Activated gamma-delta T cell treated with anti-CD3 and anti-CD28 coated beads, Interleukin-2, amount 50 U/mL, for 16 hours (primary cell): ENCODE measurements around the gene TNFRSF18.

Source experiments
- DNase-seq: peaks from one replicate; pipeline ENCODE4 v3.0.0-alpha.2; 2020; ENCODE audit warnings: low read depth

TNFRSF18 gene

DNA sequence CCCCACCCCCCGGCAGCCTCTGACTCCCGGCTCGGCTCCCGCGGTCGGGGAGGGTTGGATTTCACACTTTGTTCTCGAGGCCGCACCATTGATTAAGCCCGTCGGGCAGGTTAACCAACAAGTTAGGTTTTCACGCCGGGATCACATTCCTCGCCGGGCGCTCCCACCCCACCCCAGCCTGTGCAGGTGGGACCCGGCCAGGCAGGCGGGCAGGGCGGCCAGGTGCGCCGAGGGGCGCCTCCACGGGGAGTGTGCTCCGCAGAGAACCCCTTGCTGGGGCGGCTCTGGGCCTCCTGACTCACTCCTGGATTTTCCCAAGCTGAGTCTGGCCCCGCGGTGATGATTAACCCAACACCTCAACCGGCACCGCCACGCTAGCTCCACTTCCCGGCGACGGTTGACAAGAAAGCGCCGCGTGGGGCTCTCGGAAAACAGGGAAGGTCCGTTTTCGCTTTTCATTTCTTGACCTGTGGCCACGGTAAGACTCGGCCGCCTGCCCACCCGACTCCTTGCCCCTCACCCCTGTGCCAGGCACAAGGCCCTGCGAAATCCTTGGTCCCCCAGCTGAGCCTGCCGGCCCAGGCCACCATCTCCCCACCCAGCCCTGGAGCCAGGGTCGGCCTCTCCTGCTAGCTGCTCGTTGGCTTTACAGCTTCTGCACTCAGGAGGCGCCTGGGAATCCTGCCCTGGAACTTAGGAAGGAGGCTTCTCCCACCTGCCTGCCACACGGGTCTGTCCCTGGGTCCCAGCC lies 41.5 kb downstream of the TNFRSF18 start:
- DNase-seq, result no peak

DNA sequence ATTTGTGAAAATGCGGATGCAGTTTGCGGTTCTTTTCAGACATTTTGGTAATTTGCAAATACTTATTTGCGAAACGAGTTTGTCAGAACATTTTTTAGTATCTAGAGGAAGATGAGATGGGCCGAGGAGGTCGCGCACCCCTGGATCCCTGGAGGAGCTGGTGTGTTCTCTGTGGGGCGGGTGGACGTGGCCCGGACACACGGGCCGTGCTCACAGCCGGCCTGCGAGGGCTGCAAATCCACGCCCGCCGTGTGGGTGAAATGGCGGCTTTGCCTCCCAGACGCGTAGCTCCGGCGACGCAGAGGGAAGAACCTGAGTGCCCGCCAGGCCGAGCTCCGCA lies 42.1 kb downstream of the TNFRSF18 start:
- DNase-seq, result no peak

DNA sequence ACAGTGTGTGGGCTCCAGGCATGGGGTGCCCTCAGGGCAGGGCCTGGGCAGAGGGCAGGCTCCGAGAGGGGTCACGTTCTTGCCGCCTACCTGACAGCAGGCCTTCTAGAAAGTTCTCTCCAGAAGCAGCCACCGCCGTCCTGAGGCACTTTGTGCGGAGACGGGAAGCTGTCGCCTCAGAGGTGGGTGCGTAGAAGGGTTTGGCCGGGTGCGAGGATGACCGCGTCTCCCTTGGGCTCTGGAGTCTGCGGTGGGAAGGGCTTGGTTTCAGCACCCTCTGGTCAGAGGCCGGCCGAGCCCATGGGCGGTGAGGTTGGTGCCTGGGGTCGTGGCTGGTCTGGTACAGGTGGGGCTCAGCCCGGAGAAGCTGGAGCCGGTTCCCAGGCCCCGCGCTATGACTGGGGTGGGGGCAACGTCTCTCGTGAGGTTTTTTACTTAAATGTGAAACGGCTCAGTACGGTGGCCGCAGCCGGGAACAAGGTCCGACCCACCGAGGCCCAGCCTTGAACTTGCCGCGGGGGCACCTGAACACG lies 42.8 kb downstream of the TNFRSF18 start:
- no peak for DNase-seq

DNA sequence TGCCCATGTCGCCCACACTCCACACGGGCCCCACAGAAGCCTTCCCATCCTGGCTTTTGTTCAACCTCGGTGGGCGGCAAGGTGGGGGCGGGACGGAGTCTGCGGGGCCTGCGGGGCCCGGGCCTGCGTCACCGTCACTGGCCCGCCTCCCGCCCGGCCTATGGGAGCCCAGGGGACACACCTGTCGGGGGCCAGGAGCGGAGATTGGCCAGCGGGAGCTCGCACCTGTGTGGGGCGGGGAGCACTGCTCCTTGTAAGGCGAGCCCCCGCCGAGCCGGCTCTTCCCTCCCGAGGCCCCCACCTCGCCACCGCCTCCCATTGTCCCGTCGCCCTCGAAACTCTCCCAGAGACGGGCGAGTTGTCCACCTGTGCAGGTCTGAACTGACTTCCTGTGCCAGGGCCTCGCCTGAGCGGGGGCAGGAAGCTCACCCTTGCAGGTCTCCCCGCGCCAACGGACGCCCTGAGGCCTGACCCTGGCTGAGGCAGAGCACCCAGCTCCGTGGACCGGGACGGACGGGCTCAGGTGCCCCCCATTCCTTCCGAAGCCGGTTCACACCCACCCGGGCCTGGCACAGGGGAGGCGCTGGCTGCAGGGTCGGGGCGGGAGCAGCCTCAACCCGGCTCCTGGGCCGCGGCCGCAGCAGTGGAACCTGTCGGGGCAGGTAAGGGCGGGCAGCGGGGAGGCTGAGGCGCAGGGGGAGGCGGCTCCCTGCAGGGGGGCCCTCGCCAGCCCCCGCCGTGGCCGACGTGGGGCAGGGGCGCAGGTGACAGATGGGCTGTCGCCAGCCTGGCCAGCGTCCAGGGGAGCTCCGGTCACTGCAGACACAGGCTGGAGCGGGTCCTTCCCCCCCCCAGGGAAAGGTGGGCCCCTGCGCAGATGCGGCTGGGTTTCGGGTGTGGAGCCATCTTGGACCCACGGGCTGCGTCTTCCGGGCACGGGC lies 43.5 kb downstream of the TNFRSF18 start:
- no peak for DNase-seq

DNA sequence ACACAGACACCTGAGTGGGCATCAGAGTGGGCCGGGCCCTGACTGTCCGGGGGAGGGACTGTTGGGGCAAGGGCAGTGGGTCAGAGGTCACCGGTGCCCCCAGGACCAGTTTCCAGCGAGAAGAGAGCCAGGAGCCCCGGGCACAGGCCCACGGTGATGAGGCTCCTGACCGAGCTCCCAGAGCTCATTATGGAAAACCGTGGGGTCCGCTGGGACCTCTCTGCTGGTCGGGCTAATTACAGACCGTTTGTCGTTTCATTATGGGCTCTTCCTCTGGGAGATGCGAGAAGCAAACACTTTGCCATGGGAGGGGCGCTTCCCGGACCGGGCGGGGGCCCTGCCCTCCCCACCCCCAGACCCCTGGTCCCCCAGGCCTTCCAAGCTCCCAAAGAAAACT lies 44.7 kb downstream of the TNFRSF18 start:
- no peak for DNase-seq

DNA sequence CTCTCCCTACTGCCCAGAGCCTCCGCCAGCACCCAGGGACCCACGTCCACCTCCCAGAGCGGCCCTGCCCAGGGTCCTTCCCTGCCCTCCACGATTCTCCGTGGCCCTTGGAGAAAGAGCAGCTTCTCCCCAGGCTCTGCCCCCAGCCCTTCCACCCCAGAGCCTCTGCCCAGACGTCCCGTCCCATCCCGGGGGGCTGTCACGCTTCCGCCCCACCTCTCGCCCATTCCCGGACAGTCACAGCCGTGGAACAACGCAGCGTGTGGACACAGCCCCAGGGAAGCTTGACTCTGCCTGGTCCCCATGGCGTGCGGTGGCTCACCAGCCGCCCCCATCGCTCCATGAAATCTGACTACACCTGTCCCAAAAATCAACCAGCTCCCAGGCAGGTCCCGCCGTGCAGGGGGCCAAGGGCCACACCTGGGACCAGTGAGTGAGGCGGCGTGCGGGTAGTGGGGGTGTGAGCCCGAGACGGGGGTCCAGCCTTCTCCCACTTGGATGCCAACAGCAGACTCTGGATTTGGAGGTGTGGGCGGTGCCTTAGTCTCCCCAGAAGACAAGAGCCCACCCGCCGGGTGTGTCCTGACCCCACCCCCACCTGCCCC lies 45.2 kb downstream of the TNFRSF18 start:
- no peak for DNase-seq

DNA sequence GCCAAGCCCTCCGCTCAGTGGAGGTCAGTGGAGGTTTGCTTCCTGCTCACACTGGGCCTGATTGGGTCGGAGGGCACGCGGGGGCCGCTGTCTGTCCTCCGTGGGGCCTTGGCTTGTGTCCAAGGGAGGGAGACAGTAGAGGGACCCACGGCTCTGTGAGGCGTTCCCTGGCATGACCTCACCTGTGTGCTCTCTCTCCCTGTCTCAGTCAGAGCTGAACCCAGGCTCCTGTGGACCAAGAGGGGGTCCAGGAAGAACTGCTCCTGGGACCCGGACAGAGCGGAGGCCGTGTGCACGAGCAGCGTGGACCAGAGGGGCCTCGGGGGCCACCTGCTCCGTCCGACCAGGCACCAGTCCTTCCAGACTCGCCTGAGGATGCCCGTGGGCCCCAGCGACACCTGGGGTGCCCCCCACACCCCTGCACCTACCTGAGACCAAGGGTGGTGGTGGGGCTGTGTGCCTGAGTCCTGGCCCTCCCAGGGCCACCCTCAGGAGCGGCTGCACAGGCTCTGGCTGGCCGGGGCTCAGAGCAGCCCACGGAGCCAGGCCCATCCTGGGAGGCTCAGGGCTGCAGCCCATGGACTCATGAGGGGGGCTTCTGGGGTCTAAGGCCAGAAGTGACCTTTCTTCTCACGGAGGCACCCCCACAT lies 46.0 kb downstream of the TNFRSF18 start:
- no peak for DNase-seq

DNA sequence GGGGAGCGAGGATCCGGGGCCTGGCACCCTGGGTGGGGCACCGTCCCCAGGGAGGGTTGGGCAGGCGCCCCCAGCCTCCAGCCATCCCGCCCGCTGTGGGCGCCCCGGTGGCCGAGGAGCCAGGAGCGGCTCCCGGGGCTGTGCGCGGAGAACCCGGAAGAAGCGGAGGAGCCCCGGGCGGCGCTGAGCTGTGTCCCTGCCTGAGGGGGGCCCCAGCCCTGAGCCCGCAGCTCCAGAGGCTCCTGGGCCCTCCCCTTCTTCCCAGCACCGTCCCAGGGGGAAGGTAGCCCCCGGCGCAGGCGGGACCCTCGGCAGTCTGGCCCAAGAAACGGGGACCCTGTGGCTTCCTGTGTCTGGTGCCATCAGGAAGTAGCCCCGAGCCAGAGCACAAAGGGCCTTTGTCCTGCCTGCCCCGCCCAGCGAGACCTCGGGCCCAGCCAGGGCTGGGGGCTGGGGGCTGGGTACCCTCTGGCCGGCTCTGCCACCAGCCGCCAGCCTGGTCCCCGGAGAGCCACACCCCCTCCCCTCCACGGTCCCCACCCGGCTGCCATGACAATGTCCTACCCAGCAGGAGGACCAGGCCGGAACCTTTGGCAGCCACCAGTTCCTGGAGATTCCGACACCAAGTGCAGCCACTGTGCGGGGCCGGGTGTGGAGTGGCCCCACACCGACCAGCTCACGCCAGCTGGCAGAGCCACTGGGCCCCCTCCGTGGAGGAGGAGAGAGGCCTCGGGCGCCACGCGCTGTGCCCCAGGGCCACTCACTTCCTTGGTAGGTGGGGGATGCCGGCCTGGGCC lies 48.3 kb downstream of the TNFRSF18 start:
- no peak for DNase-seq

DNA sequence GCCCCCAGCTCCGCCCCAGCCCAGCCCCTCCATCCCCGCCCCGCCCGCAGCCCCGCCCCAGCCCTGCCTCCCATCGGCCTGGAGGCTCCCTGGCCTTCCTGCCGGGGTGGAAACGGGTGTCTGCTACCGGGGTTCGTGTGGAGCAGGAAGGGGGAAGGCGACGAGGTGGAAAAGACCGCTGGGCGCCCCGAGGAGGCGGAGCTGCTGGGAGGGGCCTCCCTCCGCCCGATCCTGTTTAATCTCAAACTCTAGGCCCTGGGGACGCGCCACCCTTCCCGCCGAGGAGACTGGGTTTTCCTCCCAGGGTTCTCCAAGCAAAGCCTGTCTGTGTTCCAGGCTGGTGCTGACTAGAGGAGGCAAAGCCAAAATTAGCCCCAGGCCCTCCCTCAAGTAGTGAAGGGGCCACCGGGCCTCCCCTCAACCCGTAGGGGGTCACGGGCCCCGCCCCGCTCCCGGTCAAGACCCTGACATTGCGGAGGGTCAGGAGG lies 48.9 kb downstream of the TNFRSF18 start:
- no peak for DNase-seq

DNA sequence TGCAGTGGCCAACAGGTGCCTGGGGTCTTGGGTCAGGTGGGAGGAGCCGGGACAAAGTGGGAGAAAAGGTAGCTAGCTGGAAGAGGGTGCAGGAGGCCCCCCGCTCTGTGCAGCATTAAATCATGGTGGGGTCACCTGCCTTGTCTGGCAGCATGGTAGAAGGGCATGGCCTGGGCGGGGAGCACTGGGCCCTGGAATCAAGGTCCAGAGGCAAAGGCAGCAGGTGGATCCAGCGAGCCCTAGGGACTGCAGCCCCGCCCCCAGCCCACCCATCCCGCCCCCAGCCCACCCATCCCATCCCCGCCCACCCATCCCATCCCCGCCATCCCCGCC lies 49.4 kb downstream of the TNFRSF18 start:
- DNase-seq, result no peak

DNA sequence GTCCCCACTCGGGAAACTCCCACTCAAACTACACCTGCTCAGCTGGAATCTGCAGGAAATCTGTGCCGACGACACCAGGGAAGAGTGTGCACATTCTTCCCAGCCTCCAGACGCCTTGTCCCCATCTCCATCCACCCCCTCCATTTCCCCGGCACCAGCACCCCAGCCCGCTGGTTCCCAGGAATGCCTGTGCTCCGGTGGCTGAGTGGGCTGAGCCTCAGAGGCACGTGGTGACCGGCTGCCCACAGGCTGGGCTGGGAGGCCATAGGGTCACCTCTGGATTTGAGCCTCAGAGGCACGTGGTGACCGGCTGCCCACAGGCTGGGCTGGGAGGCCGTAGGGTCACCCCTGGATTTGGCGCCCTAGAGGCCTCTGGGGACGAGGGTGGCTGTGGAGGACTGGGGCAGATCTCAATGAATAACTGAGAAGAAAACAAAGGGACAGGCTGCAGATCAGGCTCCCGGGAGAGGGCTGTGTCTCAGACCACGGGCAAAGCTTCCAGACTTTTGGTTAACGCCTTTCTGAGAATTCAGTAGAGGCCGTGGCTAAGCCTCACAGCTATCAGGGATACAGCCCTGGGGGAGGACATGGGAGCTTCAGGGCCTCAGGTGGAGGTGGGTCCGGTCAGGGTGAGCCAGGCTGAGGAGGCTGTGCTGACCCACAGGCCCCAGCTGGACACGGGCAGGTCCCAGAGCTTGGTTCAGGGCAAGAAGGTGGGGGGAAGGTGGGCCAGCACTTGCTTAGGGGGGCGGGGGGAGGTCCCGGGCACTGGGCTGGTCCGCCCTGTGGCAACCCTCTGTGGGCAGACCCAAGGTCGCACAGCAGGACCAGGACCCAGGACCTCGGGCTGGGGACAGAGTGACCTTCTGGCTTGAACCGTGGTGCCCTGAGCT lies 50.0 kb downstream of the TNFRSF18 start:
- no peak for DNase-seq

DNA sequence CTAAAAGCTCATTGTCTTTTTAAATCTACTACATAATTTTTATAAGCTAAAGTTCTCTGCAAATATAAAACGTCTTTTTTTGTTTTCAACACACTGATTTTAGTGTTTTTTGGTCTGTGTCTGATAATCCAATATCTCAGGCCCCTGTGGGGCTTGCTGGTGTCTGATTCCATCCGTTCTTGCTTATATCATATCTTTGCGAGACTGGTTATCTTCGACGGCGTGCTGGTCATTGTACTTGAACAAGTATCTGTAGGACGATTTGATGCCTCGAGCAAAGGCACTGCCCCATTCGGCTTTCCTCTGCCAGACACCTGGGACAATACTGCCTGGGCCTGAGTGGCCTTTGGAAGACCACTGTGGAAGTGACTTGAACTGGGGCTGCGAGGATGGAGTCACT lies 51.1 kb downstream of the TNFRSF18 start:
- no peak for DNase-seq

DNA sequence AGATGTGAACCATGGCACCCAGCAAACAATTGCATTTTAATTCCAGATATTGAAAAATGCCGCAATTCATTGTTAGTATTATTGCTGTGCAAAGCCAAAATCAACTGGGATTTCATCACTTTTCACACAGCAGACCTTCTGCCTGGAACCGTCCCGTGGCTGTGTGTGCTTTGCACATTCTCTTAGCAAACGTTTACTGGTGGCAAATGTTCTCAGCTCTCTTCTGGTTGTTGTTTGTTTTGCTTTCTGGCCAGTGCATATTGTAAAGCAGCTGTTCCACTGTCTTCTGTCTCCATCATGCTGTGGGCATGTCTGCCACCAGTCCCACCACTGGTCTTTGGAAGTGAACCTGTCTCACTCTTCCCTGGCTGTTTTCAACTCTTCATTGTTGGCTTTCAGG lies 52.5 kb downstream of the TNFRSF18 start:
- no peak for DNase-seq
